K562 (cell line): ENCODE data around the gene RAB11FIP2. TPM values are rescaled to one million over a fixed set of nuclear protein-coding genes. Genes with fewer than 3 reads are reported as not detected.

Experiments used
- ATAC-seq: fragments of 200-7000 bp; cut with Tn5 transposase; 3 replicates; pipeline ENCODE4 v1.9.1; 2020; ENCODE audit warnings: moderate library complexity
- BruUV-seq: library from RNA; stranded (reverse); fragments of 400-500 nt; replicated peaks from 2 replicates; lab custom pipeline; 2021; lab: Mats Ljungman, UMichigan
- CTCF ChIA-PET: fragments of 300-600 bp; formaldehyde crosslinking; extraction: SDS; loops from one replicate; lab custom pipeline; 2021; ENCODE audit warnings: low intra/inter-chr PET ratio; lab: Yijun Ruan, JAX
- POLR2A ChIA-PET: fragments of 300-600, 350-650 bp; sonication (Branson Sonifier 250); formaldehyde crosslinking; extraction: SDS; loops from one replicate; lab custom pipeline; 2021; ENCODE audit warnings: antibody characterized with exemption, inconsistent platforms; lab: Yijun Ruan, JAX
- DNase-seq, 4 experiments: peaks; one replicate each; pipeline versions ENCODE4 v3.0.0 to v3.0.0-alpha.2; 2011 to 2018; ENCODE audit warnings: low spot score in 3 of 4, mixed read lengths in 3 of 4; ENCODE audit errors: extremely low read depth in 1 of 4
- FAIRE-seq: peaks from 2 replicates; lab custom pipeline; 2011; peaks lifted over from hg19 to GRCh38; lab: Jason Lieb, UNC
- H2AFZ ChIP-seq: 2 replicates; pipeline ENCODE4 v1.6.0; 2011; ENCODE audit warnings: low read depth, low read length, control low read depth, inconsistent platforms
- H3K27ac ChIP-seq: fragments of 200-600 bp; 3 replicates; pipeline ENCODE4 v1.8.0; 2011; ENCODE audit warnings: low read depth, mild to moderate bottlenecking, control low read depth, inconsistent platforms, low read length, moderate library complexity, mixed read lengths; ENCODE audit errors: extremely low read depth
- H3K27me3 ChIP-seq, 2 experiments: fragments of 300-600 bp in 1 of 2; 2 replicates in 1 of 2; 3 replicates in 1 of 2; pipeline versions ENCODE4 v1.6.0 to v1.8.0; 2011; ENCODE audit warnings: inconsistent platforms in 2 of 2, low read length in 2 of 2, mild to moderate bottlenecking in 1 of 2, mixed read lengths in 1 of 2, moderate library complexity in 1 of 2; ENCODE audit not compliant: control insufficient read depth in 2 of 2, insufficient read depth in 2 of 2
- H3K36me3 ChIP-seq: fragments of 300-600 bp; 3 replicates; pipeline ENCODE4 v1.8.0; 2011; ENCODE audit warnings: mild to moderate bottlenecking, low read length, inconsistent platforms; ENCODE audit not compliant: control insufficient read depth, insufficient read depth
- H3K4me1 ChIP-seq, 2 experiments: fragments of 200-600 bp in 1 of 2; replicated peaks in 1 of 2; 2 replicates in 1 of 2; 3 replicates in 1 of 2; pipeline versions ENCODE4 v1.5.1 to v1.8.0; 2011; ENCODE audit warnings: inconsistent platforms in 2 of 2, low read length in 2 of 2, mild to moderate bottlenecking in 1 of 2, mixed read lengths in 1 of 2, moderate library complexity in 1 of 2; ENCODE audit not compliant: control insufficient read depth in 2 of 2, insufficient read depth in 2 of 2
- H3K4me2 ChIP-seq: 2 replicates; pipeline ENCODE4 v1.6.1; 2011; ENCODE audit warnings: low read length, control low read depth, inconsistent platforms, mixed read lengths; ENCODE audit not compliant: insufficient read depth
- H3K4me3 ChIP-seq: fragments of 200-600 bp; sonication (generic), shearing (Covaris generic); 2 replicates; pipeline ENCODE4 v1.5.1; 2016; ENCODE audit warnings: control low read depth, inconsistent platforms
- H3K79me2 ChIP-seq: fragments of 200-600 bp; 3 replicates; pipeline ENCODE4 v1.8.0; 2011; ENCODE audit warnings: low read length, inconsistent platforms; ENCODE audit not compliant: control insufficient read depth, insufficient read depth
- H3K9ac ChIP-seq, 2 experiments: 2 replicates each; pipeline versions ENCODE4 v1.6.0 to v1.6.1; 2011; ENCODE audit warnings: low read depth in 2 of 2, low read length in 2 of 2, control low read depth in 1 of 2, inconsistent platforms in 1 of 2, mild to moderate bottlenecking in 1 of 2, mixed read lengths in 1 of 2; ENCODE audit not compliant: insufficient read depth in 1 of 2
- H3K9me1 ChIP-seq: one replicate; pipeline ENCODE4 v1.6.0; 2011; ENCODE audit warnings: inconsistent platforms, mild to moderate bottlenecking, low read length, moderate library complexity; ENCODE audit not compliant: control insufficient read depth, insufficient read depth
- H3K9me3 ChIP-seq: replicated peaks from 2 replicates; pipeline ENCODE4 v1.5.1; 2011; ENCODE audit warnings: low read depth, low read length, inconsistent platforms; ENCODE audit not compliant: control insufficient read depth, insufficient read depth
- H4K20me1 ChIP-seq: replicated peaks from 2 replicates; pipeline ENCODE4 v1.6.1; 2011; ENCODE audit warnings: low read length, inconsistent platforms, mixed read lengths; ENCODE audit not compliant: control insufficient read depth, insufficient read depth
- EGR1 ChIP-seq: fragments of 450-650 bp; conservative IDR thresholded peaks from 2 replicates; pipeline ENCODE4 v1.6.1; 2017; ENCODE audit warnings: mild to moderate bottlenecking
- FOXM1 ChIP-seq, 2 experiments: fragments of 450-650 bp in 1 of 2; sonication (generic) in 1 of 2; formaldehyde crosslinking in 1 of 2; IDR thresholded peaks; 2 replicates each; pipeline versions ENCODE4 v1.6.1 to v1.9.0; 2017 to 2022; ENCODE audit warnings: low read depth in 2 of 2, mild to moderate bottlenecking in 2 of 2, missing genetic modification reagents in 1 of 2, moderate library complexity in 1 of 2
- HEY1 ChIP-seq: fragments of 250-450 bp; sonication (Bioruptor Pico); IDR thresholded peaks from 2 replicates; pipeline ENCODE4 v1.5.0; 2020; ENCODE audit warnings: mild to moderate bottlenecking, moderate library complexity, borderline replicate concordance
- NKRF ChIP-seq: fragments of 450-650 bp; IDR thresholded peaks from 2 replicates; pipeline ENCODE4 v1.6.1; 2016; ENCODE audit warnings: borderline replicate concordance
- SP2 ChIP-seq: IDR thresholded peaks from 2 replicates; pipeline ENCODE4 v1.6.1; 2011; ENCODE audit warnings: mild to moderate bottlenecking, low read depth, low read length, moderate library complexity; ENCODE audit not compliant: poor library complexity, severe bottlenecking; ENCODE audit errors: extremely low read depth
- WGBS: fragments of 100-300 bp; shearing (Covaris generic); methylation state at CpG from one replicate; pipeline ENCODE4 v1.1.6; 2016; ENCODE audit warnings: low coverage, mixed read lengths; ENCODE audit not compliant: insufficient coverage; ENCODE audit errors: missing lambda C conversion rate; 5-methylcytosine and 5-hydroxymethylcytosine counted together
- in situ Hi-C: fragments of 300-500 bp; cut with MboI; formaldehyde crosslinking; loops from 4 replicates; pipeline ENCODE4 v1.15.0; 2018; ENCODE audit warnings: inconsistent platforms, mixed read lengths
- intact Hi-C: fragments of 100-400 bp; cut with micrococcal nuclease; formaldehyde crosslinking; loops from 2 replicates; pipeline ENCODE4 v1.14.2; 2022
- polyA plus RNA-seq, 8 experiments: library from polyadenylated mRNA; depleted of rRNA in 4 of 8; stranded (reverse) in 5 of 8; unstranded in 3 of 8; fragments of >200 nt; fragmentation: Nextera tagmentation in 2 of 8; fragmentation: Illumina TruSeq in 1 of 8; extraction: Ambion mirVana in 2 of 8; extraction: Trizol in 1 of 8; gene quantifications; 2 replicates each; pipeline versions ENCODE4 v1.2.1 to v1.2.3, GENCODE V29; 2011 to 2014; ENCODE audit warnings: inconsistent platforms in 1 of 8, missing spikeins in 1 of 8
- total RNA-seq, 7 experiments: library from RNA; depleted of rRNA in 6 of 7; stranded (reverse); fragments of >200 nt in 6 of 7; fragmentation: Illumina TruSeq in 2 of 7; extraction: Trizol in 2 of 7; gene quantifications; 2 replicates each; pipeline versions ENCODE4 v1.2.1 to v1.2.3, GENCODE V29; 2011 to 2021; ENCODE audit warnings: low replicate concordance in 1 of 7

Gene RAB11FIP2
- total and polyA plus RNA-seq, 9 of the 15 experiments (the other 6 are each of a cell fraction or from before 2014, with no cell fraction given): 3.0 to 10.6 (median 3.9) TPM

GRCh38 chr10:117994771-117995170 lies 52.0 kb downstream of the RAB11FIP2 start (continued):
- TF ChIP-seq NKRF (no peak), HEY1 (CRISPR knock-in tag) (no peak), SP2 (no peak), FOXM1 (IDR thresholded peaks at IDR 0.05; ENCODE audit: low read depth) (no peak), FOXM1 (CRISPR knock-in tag; IDR thresholded peaks at IDR 0.05; ENCODE audit: low read depth) (no peak)
- TF ChIP-seq, all 486 proteins: peak for 0

GRCh38 chr10:117993166-117993565 lies 53.6 kb downstream of the RAB11FIP2 start:
- no TSS peak for BruUV-seq
- no peak for FAIRE-seq
- TF ChIP-seq EGR1: no peak
- no peak for ATAC-seq
- H3K9me1 ChIP-seq: no peaks in the 10 kb centered on the region
- no peaks in the 10 kb centered on the region for H3K79me2 ChIP-seq
- intact Hi-C loops (no loop called here), in situ Hi-C loops (no loop called here)
- H4K20me1 ChIP-seq: no peaks in the 10 kb centered on the region
- POLR2A ChIA-PET: no interaction called here
- H3K9ac ChIP-seq: no peak overlapping the region
- no peak overlapping the region for H3K4me3 ChIP-seq
- no peaks in the 10 kb centered on the region for H3K9me3 ChIP-seq
- no peak for DNase-seq
- CTCF ChIA-PET: no interaction called here
- H3K27ac ChIP-seq: no peak overlapping the region
- H3K4me2 ChIP-seq: no peak overlapping the region
- no peaks in the 10 kb centered on the region for H3K4me1 ChIP-seq
- H3K27me3 ChIP-seq: no peaks in the 10 kb centered on the region
- 59% methylated on average over 4 of the region's 4 CpGs for WGBS
- no peaks in the 10 kb centered on the region for H3K36me3 ChIP-seq
- no peak overlapping the region for H2AFZ ChIP-seq
